Gastrocnemius medialis (tissue), 4 donors: Measurements from ENCODE around the gene CRLF3.
"Not testable (repeated sequence)": the region's sequence is repeated elsewhere in the genome, so short reads cannot be mapped to it uniquely, and the experiment has no call there.

ENCODE experiments used
- CTCF ChIP-seq, 5 experiments: fragments of 450-650 bp in 3 of 5; fragments of 200-600 bp in 2 of 5; sonication (generic) in 2 of 5; IDR thresholded peaks in 4 of 5; conservative IDR thresholded peaks in 1 of 5; 1 replicate in 4 of 5; 2 replicates in 1 of 5; pipeline ENCODE4 v1.5.1; 2016 to 2019; ENCODE audit warnings: antibody characterized with exemption in 5 of 5, mild to moderate bottlenecking in 3 of 5, moderate library complexity in 3 of 5
- POLR2A ChIP-seq, 2 donors: fragments of 450-650 bp; IDR thresholded peaks; one replicate each; pipeline ENCODE4 v1.6.1; 2017; ENCODE audit warnings: antibody characterized with exemption in 2 of 2, mild to moderate bottlenecking in 2 of 2, moderate library complexity in 2 of 2

- TF ChIP-seq CTCF (IDR thresholded peaks at IDR 0.05 in 4 of 5, conservative IDR thresholded peaks at IDR 0.05 in 1 of 5); POLR2A (IDR thresholded peaks at IDR 0.05): not testable (repeated sequence)
Measured at GRCh38 chr17:30735206-30735605, 89.3 kb downstream of the CRLF3 start.
